AG09319 (cell line): ENCODE results near the gene CSF3R.
"Not testable (repeated sequence)": the region's sequence is repeated elsewhere in the genome, so short reads cannot be mapped to it uniquely, and the experiment has no call there.

Experiments used
- DNase-seq: peaks from one replicate; pipeline ENCODE4 v3.0.0-alpha.2; 2010; ENCODE audit warnings: low read depth; ENCODE audit errors: extremely low read depth
- CTCF ChIP-seq: IDR thresholded peaks from 2 replicates; pipeline ENCODE4 v1.5.1; 2011; ENCODE audit warnings: low read depth, mild to moderate bottlenecking, inconsistent platforms, low read length, moderate library complexity

The CSF3R gene

GRCh38 chr1:36497207-36497606 is 14.5 kb upstream of the CSF3R start:
- DNase-seq: no peak
- TF ChIP-seq CTCF: no peak

GRCh38 chr1:36494971-36495370 is 12.3 kb upstream of the CSF3R start:
- no peak for DNase-seq
- TF ChIP-seq CTCF: no peak

DNA sequence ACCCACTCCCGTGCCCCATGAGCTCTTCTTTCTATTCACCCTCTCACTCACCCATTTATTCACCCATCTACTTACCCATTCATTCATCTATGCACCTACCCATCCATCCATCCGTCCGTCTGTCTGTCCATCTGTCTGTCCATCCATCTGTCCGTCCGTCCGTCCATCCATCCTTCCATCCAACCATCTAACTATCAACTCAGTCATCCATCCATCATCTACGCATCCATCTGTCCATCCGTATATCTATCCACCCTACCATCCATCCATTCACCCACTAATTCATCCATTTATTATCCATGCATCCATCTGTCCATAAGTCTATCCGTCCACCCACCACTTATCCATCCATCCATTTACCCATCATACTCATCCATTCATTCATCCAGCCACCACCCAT is 10.8 kb upstream of the CSF3R start:
- no peak for TF ChIP-seq CTCF
- no peak for DNase-seq

DNA sequence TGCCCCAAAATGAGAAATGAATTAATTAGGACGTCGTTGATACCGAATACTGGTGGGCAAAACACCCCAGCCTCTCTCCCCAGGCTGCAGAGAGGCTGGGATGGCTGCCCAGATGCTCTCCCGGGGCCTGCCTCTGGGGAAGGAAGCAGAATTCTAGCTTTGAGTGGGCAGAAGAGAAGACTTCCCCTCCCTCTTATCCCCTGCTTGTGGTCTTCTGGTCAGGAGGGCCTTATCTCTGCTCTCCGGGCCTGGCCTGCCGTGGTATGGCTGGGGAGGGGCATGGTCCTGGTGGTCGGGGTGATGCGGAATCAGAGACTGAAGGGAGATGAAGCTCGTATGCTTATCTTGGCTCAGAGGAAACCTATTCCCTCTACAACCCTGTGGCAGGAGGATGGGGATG is 9.8 kb upstream of the CSF3R start:
- no peak for DNase-seq
- TF ChIP-seq CTCF: no peak

GRCh38 chr1:36489258-36490051 is 6.7 kb upstream of the CSF3R start:
- DNase-seq: not testable (repeated sequence)

GRCh38 chr1:36487906-36488305 is 5.2 kb upstream of the CSF3R start:
- no peak for DNase-seq
- no peak for TF ChIP-seq CTCF

GRCh38 chr1:36487336-36487725 is 4.6 kb upstream of the CSF3R start:
- not testable (repeated sequence) for DNase-seq

GRCh38 chr1:36486439-36487335 is 4.0 kb upstream of the CSF3R start:
- no peak for DNase-seq
- TF ChIP-seq CTCF: no peak
